Hematopoietic multipotent progenitor cell treated with erythropoietin and hydrocortisone succinate and interleukin-3 and kit ligand, for 8 days (in vitro differentiated cells): ENCODE results near the gene JAG1.
"Not testable (repeated sequence)": the region's sequence is repeated elsewhere in the genome, so short reads cannot be mapped to it uniquely, and the experiment has no call there.

Source experiments
- DNase-seq: peaks from one replicate; pipeline ENCODE4 v3.0.0-alpha.2; 2015

JAG1 gene

GRCh38 chr20:10605547-10606195 is 68.1 kb downstream of the JAG1 start:
- no peak for DNase-seq

- no peak for DNase-seq
Observed at GRCh38 chr20:10604865-10605440, 68.8 kb downstream of the JAG1 start.

DNA sequence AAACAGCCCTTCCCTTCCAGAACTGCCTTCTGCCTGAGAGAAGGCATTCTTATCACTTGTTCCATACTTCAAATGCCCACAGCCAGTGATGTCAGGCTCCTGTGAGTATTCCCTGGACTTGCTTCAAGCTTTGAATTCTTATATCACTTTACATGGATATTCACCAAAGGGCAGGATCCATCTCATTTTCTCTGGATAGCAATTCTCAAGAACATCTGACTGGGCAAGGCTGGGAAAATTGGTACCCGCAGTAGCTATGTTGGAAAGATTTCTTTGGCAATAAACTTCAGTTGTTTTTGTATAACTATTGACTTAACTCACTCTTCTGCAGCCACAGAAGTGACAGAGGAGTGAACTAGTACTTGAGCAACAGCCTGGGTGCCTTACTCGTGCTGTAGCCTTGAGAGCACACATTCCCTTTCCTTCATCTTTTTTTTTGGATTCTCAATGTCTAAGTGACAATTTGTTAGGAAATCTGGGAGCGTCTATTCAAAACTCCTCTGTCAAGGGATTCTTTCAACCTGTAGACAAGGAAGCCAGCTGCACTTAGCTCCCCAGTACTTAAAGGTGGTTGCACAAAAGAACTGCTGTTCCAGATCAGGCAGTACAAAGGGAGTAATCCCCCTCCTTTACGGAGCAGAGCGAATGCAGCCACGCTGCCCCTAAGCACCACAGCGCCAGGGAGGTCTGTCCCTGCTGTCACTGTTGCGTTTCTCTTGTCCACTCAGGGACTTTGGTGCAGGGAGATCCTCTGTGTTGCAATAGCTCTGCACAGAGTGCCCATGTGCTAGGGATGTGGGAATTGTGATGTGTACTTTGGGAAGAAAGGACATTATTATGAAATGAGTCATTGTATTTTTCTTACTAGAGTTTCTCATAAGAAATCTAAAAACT is 69.6 kb downstream of the JAG1 start:
- DNase-seq: no peak

- no peak for DNase-seq
Observed at GRCh38 chr20:10603378-10603777, 70.4 kb downstream of the JAG1 start.

DNA sequence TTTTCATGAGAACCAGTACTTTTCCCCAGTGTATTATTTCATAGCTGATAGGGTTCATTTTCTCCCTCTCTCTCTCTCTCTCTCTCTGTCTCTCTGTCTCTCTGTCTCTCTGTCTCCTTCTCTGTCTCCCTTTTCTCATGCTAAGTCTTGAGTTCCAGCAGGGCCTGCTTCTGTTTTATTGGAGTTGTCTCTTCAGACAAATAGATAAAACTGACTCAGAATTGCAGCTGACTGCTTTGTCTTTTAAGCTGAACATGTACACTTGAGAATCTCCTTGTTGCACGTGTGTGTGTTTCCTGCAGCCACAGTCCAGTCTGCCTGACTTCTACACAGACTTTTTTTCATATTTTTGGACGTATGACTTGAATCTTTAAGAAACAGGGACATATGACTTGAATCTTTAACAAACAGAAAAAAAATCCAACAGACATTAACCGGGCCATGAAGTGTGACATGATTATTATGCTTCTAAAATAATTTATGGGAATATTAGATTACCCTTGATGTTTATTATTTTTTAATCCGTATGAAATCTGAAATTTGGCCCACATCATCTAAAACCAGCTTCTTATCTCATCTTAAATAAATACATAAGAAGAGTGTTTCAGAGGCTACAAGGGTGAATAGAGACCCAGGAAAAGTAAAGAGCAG is 71.5 kb downstream of the JAG1 start:
- no peak for DNase-seq

GRCh38 chr20:10597637-10598036 is 76.2 kb downstream of the JAG1 start:
- no peak for DNase-seq

DNA sequence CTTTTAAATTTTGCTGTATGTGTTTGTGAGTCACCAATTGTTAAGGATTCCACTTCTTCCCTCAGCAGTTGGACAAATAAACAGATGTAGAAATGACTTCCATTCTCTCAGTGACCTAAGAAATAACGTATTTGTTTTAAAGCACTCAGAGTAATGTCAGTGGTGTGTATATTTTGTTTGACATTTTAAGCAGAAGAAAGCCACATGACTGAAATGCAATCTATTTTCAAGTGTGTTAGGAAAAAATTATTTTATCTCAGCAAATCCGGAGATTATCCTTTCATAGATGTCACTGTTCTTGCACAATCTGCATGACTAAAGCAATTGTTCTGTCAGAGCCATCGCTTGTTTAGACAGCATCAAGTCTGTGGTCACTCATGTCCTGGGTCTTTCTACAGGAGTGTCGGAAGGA is 77.1 kb downstream of the JAG1 start:
- DNase-seq: no peak

- no peak for DNase-seq
Observed at GRCh38 chr20:10595985-10596384, 77.8 kb downstream of the JAG1 start.

DNA sequence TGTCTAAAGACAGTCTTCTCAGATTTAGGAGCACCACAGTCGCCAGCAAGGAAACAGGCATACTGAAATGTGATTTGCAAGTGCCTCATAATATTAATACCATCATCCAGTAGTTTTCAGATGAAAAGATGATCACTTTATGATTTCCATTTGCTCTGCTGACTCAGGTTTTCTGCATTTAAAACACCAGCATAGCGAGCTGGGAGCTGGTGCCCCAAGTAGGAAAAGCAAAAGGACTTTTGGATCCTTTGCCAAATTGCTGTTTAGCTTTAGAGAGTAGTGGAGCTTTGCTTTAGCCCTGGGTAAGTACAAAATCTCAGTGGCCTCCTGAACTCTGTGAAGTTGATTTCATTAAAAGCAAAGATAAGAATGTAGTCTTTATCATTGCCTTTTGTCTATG is 78.5 kb downstream of the JAG1 start:
- no peak for DNase-seq

DNA sequence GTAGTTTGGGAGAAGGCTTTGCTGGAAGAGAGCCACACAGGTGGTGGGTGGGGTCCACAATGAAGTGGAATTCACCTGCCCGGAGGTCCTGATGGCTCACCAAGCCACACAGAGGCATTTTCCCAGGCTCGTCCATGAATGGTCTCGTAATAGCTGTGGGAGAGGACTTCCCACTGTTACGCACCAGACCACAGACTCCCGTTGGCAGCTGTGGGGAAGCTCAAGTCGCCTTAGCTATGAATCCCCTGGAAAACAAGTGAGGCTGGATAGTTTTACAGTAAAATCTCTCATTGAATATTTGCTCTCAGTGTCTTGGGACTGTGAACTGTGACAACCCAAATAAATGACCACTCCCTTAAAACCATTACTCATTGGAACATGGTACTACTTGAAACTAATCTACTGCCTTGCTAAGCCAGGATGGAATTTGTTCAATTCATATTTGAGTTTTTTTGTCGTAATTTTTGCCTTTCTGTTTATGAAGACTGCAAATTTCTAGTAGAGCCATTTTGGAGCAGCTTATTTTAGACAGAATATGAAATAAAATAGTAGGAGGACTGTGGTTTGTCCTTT is 79.4 kb downstream of the JAG1 start:
- no peak for DNase-seq

DNA sequence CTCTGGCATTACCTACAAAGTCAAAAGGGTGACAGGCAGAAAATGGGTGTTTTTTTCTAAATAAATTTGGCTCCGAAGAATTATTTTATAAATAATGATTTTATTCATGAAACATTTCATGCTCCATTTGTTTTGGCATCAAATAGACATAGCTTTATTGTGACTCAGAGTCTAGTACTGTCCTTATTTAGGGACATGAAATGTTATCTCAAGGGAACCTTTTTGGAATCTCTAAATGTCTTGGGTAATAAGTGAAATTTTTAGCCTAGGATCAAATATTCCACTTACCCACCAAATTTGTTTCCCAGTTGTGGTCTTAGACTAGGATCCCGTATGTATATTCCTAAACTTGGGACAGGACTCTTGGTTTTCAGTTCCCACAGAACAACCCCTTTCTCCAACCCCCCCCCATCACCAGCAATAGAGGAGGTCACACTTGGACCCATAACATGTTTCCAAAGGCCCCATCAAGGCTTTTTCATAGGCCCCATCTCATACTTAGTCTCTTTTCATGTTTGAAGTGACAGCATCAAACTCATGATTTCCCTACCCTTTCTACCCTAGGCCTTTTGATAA is 81.8 kb downstream of the JAG1 start:
- DNase-seq: no peak

GRCh38 chr20:10590950-10591671 is 82.7 kb downstream of the JAG1 start:
- no peak for DNase-seq

DNA sequence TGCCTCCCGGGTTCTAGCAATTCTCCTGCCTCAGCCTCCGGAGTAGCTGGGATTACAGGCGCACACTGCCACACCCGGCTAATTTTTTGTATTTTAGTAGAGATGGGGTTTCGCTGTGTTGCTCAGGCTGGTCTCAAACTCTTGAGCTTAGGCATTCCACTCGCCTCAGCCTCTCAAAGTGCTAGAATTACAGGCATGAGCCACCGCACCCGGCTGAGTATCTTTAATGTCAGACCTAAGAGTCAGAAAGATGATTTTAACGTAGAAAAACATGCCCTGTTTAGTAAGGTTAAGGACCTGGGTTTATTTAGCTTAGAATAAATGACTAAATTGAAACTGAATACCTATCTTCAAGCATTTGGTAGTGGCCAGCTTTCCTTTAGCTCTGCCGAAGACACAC is 83.4 kb downstream of the JAG1 start:
- DNase-seq: not testable (repeated sequence)
